ENCODE results near the gene IL36A.

GRCh38 chr2:113039158-113039557 lies 33.9 kb downstream of the IL36A start:
- TF ChIP-seq, protein P1, sequence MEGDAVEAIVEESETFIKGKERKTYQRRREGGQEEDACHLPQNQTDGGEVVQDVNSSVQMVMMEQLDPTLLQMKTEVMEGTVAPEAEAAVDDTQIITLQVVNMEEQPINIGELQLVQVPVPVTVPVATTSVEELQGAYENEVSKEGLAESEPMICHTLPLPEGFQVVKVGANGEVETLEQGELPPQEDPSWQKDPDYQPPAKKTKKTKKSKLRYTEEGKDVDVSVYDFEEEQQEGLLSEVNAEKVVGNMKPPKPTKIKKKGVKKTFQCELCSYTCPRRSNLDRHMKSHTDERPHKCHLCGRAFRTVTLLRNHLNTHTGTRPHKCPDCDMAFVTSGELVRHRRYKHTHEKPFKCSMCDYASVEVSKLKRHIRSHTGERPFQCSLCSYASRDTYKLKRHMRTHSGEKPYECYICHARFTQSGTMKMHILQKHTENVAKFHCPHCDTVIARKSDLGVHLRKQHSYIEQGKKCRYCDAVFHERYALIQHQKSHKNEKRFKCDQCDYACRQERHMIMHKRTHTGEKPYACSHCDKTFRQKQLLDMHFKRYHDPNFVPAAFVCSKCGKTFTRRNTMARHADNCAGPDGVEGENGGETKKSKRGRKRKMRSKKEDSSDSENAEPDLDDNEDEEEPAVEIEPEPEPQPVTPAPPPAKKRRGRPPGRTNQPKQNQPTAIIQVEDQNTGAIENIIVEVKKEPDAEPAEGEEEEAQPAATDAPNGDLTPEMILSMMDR (optimal IDR thresholded peaks at IDR 0.05 in 1 of 3, IDR thresholded peaks at IDR 0.05 in 1 of 3, conservative IDR thresholded peaks at IDR 0.05 in 1 of 3; ENCODE audit: extremely low read depth in 1 of 3, insufficient read depth in 2 of 3, low read length in 3 of 3): no peak
- no peak for TF ChIP-seq EZH2 (IDR thresholded peaks at IDR 0.05; ENCODE audit: low read length)
